ENCODE data around the gene ARPC1B. TPM values are rescaled to one million over a fixed set of nuclear protein-coding genes. Genes with fewer than 3 reads are reported as not detected.
A peak's percentile ranks its signal among the peaks of the same experiment; 100 is the strongest.
"Not testable (repeated sequence)": the region's sequence is repeated elsewhere in the genome, so short reads cannot be mapped to it uniquely, and the experiment has no call there.

ARPC1B gene
- total RNA-seq, 1 donor from 2014 or later: 33.6 TPM

- H3K4me1 ChIP-seq; H3K4me3 ChIP-seq; H3K9me3 ChIP-seq (replicated peaks); H3K27me3 ChIP-seq (ENCODE audit: low read depth); H3K27ac ChIP-seq (replicated peaks); intact Hi-C loops (cut with micrococcal nuclease): not testable (repeated sequence)
- peaks cover 100% of the 10 kb centered on the region for H3K36me3 ChIP-seq
- DNase-seq: peak; percentile 52
- TF ChIP-seq CTCF (IDR thresholded peaks at IDR 0.05; ENCODE audit: borderline replicate concordance): peak; percentile 71
Measured at GRCh38 chr7:99415513-99416127, 41.1 kb downstream of the ARPC1B start.

- no peaks in the 10 kb centered on the region for H3K4me1 ChIP-seq
- no peak overlapping the region for H3K27ac ChIP-seq (replicated peaks)
- no peak for DNase-seq
- intact Hi-C loops (cut with micrococcal nuclease): no loop called here
- no peak for TF ChIP-seq CTCF (IDR thresholded peaks at IDR 0.05; ENCODE audit: borderline replicate concordance)
- no peak overlapping the region for H3K4me3 ChIP-seq
- no peaks in the 10 kb centered on the region for H3K9me3 ChIP-seq (replicated peaks)
- no peaks in the 10 kb centered on the region for H3K27me3 ChIP-seq (ENCODE audit: low read depth)
- H3K36me3 ChIP-seq: peaks cover 84% of the 10 kb centered on the region
Measured at GRCh38 chr7:99418260-99418659, 43.7 kb downstream of the ARPC1B start.

GRCh38 chr7:99419323-99420021 is 44.9 kb downstream of the ARPC1B start:
- Histone ChIP-seq H3K36me3 (peaks cover 84% of the 10 kb centered on the region), H3K9me3 (replicated peaks) (no peaks in the 10 kb centered on the region), H3K4me3 (no peak overlapping the region), H3K27me3 (ENCODE audit: low read depth) (no peaks in the 10 kb centered on the region), H3K4me1 (no peaks in the 10 kb centered on the region), H3K27ac (replicated peaks) (no peak overlapping the region)
- intact Hi-C loops (cut with micrococcal nuclease): no loop called here
- TF ChIP-seq CTCF (IDR thresholded peaks at IDR 0.05; ENCODE audit: borderline replicate concordance): no peak
- no peak for DNase-seq

GRCh38 chr7:99420213-99420612 is 45.7 kb downstream of the ARPC1B start:
- no peak for TF ChIP-seq CTCF (IDR thresholded peaks at IDR 0.05; ENCODE audit: borderline replicate concordance)
- H3K4me3 ChIP-seq: no peak overlapping the region
- H3K9me3 ChIP-seq (replicated peaks): no peaks in the 10 kb centered on the region
- peaks cover 84% of the 10 kb centered on the region for H3K36me3 ChIP-seq
- H3K27me3 ChIP-seq (ENCODE audit: low read depth): no peaks in the 10 kb centered on the region
- intact Hi-C loops (cut with micrococcal nuclease): no loop called here
- H3K27ac ChIP-seq (replicated peaks): no peak overlapping the region
- H3K4me1 ChIP-seq: no peaks in the 10 kb centered on the region
- no peak for DNase-seq

GRCh38 chr7:99420986-99421385 is 46.5 kb downstream of the ARPC1B start:
- Histone ChIP-seq H3K27ac (replicated peaks) (no peak overlapping the region), H3K36me3 (peaks cover 80% of the 10 kb centered on the region), H3K9me3 (replicated peaks) (no peaks in the 10 kb centered on the region), H3K4me1 (no peaks in the 10 kb centered on the region), H3K27me3 (ENCODE audit: low read depth) (no peaks in the 10 kb centered on the region), H3K4me3 (no peak overlapping the region)
- TF ChIP-seq CTCF (IDR thresholded peaks at IDR 0.05; ENCODE audit: borderline replicate concordance): no peak
- intact Hi-C loops (cut with micrococcal nuclease): no loop called here
- DNase-seq: no peak

All from left ventricle myocardium inferior (tissue), 1 donor.